ENCODE results near the gene RCN2. TPM values are rescaled to one million over a fixed set of nuclear protein-coding genes. Genes with fewer than 3 reads are reported as not detected.

RCN2 gene
- total and polyA plus RNA-seq, 2 of the 8 experiments (the other 6 are each of a cell fraction or from before 2014, with no cell fraction given): 65.6 to 137 TPM

- no peak overlapping the region for H2BK5ac ChIP-seq (ENCODE audit: low read depth, low read length)
- H3K4me1 ChIP-seq (replicated peaks in 1 of 4; ENCODE audit: control insufficient read depth in 3 of 4, insufficient read depth in 4 of 4, low read length in 3 of 4): peaks cover 0 to 4% (median 1%) of the 10 kb centered on the region in 4 experiments; a peak in 2 of 7 replicates
- no peak overlapping the region for H3K9ac ChIP-seq (replicated peaks in 1 of 4; ENCODE audit: extremely low read depth in 1 of 4, low read depth in 3 of 4, low read length in 3 of 4)
- H3K79me2 ChIP-seq (ENCODE audit: control insufficient read depth in 1 of 2, insufficient read depth in 2 of 2, low read length in 2 of 2): peaks cover 0 to 9% of the 10 kb centered on the region in 2 experiments; a peak in 2 of 4 replicates
- no peak overlapping the region for H2BK120ac ChIP-seq (replicated peaks; ENCODE audit: low read depth, low read length)
- H2AFZ ChIP-seq (ENCODE audit: low read length): no peak overlapping the region
- H4K91ac ChIP-seq (replicated peaks; ENCODE audit: insufficient read length, low read length): no peak overlapping the region
- FAIRE-seq (no peak), DNase-seq (ENCODE audit: low read depth in 1 of 2, low spot score in 2 of 2) (no peak)
- ChIA-PET CTCF (ENCODE audit: partially characterized antibody) (interaction anchor here (0.6 to 1.6 kb wide), 3 partner anchors 33 to 490 kb away, joined by 3 read pairs; no protein-coding TSS in a partner anchor), POLR2A (ENCODE audit: partially characterized antibody) (interaction anchor here (1.2 kb wide), 1 partner anchor 12 kb away, joined by 4 read pairs; no protein-coding TSS in a partner anchor)
- H3K14ac ChIP-seq (ENCODE audit: insufficient read length): no peak overlapping the region
- H3K79me1 ChIP-seq (ENCODE audit: low read depth, low read length): no peaks in the 10 kb centered on the region
- no peak overlapping the region for H3K27ac ChIP-seq (ENCODE audit: low read depth, low read length)
- H4K20me1 ChIP-seq (replicated peaks in 1 of 2; ENCODE audit: control insufficient read depth in 1 of 2, insufficient read depth in 2 of 2, low read length in 2 of 2): no peaks in the 10 kb centered on the region
- H3K4me3 ChIP-seq (ENCODE audit: extremely low read depth in 1 of 4, insufficient read depth in 2 of 4, low read depth in 3 of 4, low read length in 4 of 4): no peak overlapping the region
- TF ChIP-seq RAD21 (IDR thresholded peaks at IDR 0.05 in 1 of 2, conservative IDR thresholded peaks at IDR 0.05 in 1 of 2; ENCODE audit: low read depth in 2 of 2, low read length in 2 of 2) (no peak), POU5F1 (IDR thresholded peaks at IDR 0.05; ENCODE audit: low read depth, low read length) (no peak), SAP30 (IDR thresholded peaks at IDR 0.05; ENCODE audit: insufficient read depth, insufficient replicate concordance, low read length) (no peak), CHD2 (IDR thresholded peaks at IDR 0.05; ENCODE audit: low read length) (no peak), NANOG (IDR thresholded peaks at IDR 0.05; ENCODE audit: insufficient read depth, low read depth, low read length, poor library complexity, severe bottlenecking) (no peak)
- H3K27me3 ChIP-seq (replicated peaks in 1 of 4; ENCODE audit: control insufficient read depth in 3 of 4, extremely low read depth in 1 of 4, insufficient read depth in 3 of 4, low read length in 3 of 4): no peaks in the 10 kb centered on the region
- H4K8ac ChIP-seq (ENCODE audit: extremely low read depth, insufficient read depth, low read length): no peak overlapping the region
- no peak overlapping the region for H3K18ac ChIP-seq (ENCODE audit: extremely low read depth, low read length)
- H3K23ac ChIP-seq (ENCODE audit: insufficient read length): no peak overlapping the region
- H3K4ac ChIP-seq (replicated peaks; ENCODE audit: insufficient read length, low read depth, low read length): no peak overlapping the region
- H2BK12ac ChIP-seq (ENCODE audit: low read depth, low read length): no peak overlapping the region
- no peaks in the 10 kb centered on the region for H3K9me3 ChIP-seq (ENCODE audit: insufficient read depth in 2 of 2, low read depth in 1 of 2, low read length in 1 of 2)
- WGBS, 2 experiments (ENCODE audit: extremely low coverage in 1 of 2, insufficient coverage in 1 of 2, insufficient read length in 1 of 2, insufficient replicate concordance in 2 of 2, low coverage in 1 of 2, low lambda C conversion rate in 2 of 2, missing lambda C conversion rate in 1 of 2): 92% methylated on average over 5 of the region's 5 CpGs; no CpG with 5 or more reads in 1 of the 2 experiments
- no peaks in the 10 kb centered on the region for H3K23me2 ChIP-seq (ENCODE audit: low read depth, low read length)
- H2BK15ac ChIP-seq (ENCODE audit: low read length): no peak overlapping the region
- peaks cover 9 to 77% (median 33%) of the 10 kb centered on the region in 4 experiments; a peak in 7 of 8 replicates for H3K36me3 ChIP-seq (ENCODE audit: control insufficient read depth in 2 of 4, insufficient read depth in 4 of 4, low read length in 3 of 4)
- no peak overlapping the region for H3K4me2 ChIP-seq (ENCODE audit: insufficient read depth in 1 of 2, low read depth in 2 of 2, low read length in 2 of 2)
- no peak overlapping the region for H2BK20ac ChIP-seq (ENCODE audit: low read length)
- H2AK5ac ChIP-seq (ENCODE audit: low read depth, low read length): no peak overlapping the region
- H3K56ac ChIP-seq (replicated peaks; ENCODE audit: insufficient read length, low read depth, low read length): no peak overlapping the region
- no peak overlapping the region for H4K5ac ChIP-seq (ENCODE audit: insufficient read length, low read depth, low read length)
Observed at GRCh38 chr15:76938752-76939151, 7.2 kb downstream of the RCN2 start.

Data from H1 (cell line).